Activated CD4-positive, CD25-positive, alpha-beta regulatory T cell treated with anti-CD3 and anti-CD28 coated beads, Interleukin-2, amount 50 U/mL, for 16 hours (primary cell): ENCODE measurements around the gene ERN1.
"Not testable (repeated sequence)": the region's sequence is repeated elsewhere in the genome, so short reads cannot be mapped to it uniquely, and the experiment has no call there.

Source experiments
- DNase-seq: peaks from one replicate; pipeline ENCODE4 v3.0.0-alpha.2; 2020; ENCODE audit warnings: low read depth, low spot score

Gene ERN1

DNA sequence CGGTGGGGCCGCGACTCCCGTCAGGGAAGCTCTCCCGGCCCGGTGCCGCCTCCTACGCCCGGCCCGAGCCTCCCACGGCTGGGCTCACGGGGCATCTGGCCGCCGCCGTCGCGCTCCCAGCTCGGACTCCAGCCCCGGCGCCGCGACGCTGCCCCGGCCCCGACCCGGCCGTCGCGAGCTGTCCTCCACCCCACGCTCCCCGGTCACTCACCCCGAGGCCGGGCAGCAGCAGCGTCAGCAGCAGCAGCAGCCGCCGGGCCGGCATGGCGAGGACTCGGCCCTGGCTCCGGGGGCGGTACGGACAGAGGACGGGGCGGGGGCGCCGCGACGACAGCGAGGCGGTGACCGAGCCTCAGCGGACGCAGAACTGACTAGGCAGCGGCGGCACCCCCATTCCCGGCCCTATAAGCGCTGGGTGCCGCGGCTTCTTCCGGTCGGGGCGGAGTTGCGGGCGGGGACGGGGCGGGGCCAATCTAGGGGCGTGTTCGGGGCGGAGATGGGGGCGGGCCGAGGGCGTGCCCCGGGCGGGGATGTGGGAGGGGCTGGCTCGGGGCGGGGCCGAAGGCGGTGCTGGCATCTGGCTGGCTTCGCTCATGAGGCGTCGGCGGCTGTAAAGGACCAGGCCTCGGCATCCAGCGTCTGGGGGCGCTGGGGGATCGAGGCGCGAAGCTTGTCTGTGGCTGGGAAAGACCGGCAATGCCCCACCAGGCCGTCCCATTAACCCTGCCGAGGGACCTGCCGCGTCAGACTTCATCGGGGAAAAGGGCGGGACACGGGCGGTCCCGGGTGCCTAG lies at the start of gene ERN1:
Gene ERN1, minus strand, starts transcription at position 380 of the 794 bp plus-strand sequence. Its CDS starts 115 bp downstream, at position 265.
- DNase-seq = peak; percentile 83

DNA sequence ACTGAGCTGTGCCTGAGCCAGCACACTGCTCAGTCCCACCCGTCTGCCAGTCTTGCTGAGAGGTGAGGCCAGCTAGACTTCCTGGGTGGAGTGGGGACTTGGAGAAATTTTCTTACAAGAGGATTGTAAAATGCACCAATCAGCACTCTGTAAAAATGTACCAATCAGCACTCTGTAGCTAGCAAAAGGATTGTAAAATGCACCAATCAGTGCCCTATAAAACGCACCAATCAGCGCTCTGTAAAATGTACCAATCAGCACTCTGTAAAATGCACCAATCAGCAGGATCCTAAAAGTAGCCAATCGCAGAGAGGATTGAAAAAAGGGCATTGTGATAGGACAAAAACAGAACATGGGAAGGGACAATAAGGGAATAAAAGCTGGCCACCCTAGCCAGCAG lies 49.1 kb upstream of the ERN1 start:
- not testable (repeated sequence) for DNase-seq

DNA sequence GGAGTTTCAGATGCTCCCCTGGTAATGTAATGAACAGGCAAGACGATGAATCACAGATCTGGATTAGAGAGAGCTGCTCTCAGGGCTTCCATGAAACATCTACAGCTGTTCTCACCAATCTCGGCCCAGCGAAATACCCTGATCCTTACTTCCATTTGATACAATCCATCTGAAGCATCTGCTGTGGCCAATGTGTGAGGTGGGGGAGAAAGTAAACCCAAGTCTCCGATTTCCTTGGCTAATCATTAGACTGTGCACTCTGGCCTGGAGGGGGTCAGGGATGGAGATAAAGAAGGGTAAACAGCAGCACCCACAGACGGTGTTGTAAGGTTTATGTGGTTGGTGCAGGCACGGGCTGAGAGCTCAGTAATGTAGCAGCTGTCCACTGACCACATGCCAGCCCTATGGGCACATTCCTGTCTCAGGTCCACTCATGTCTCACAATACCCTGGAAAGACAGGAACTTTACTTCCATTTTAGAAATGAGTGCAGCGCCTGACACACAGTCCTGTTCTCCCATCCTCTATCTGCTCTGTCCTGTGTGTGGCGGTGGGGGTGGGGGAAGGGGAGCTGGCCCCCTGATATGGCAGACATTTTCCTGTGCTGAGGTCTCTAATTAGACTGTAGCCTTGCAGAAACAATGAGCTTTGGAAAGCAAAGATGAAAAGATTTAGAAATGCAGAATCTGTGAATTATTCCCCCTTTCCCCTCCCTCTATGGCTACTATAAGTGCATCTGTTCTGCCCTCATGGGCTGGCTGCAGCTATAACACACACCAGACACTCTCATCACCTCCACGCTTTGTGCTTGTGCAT lies 48.3 kb upstream of the ERN1 start:
- no peak for DNase-seq

DNA sequence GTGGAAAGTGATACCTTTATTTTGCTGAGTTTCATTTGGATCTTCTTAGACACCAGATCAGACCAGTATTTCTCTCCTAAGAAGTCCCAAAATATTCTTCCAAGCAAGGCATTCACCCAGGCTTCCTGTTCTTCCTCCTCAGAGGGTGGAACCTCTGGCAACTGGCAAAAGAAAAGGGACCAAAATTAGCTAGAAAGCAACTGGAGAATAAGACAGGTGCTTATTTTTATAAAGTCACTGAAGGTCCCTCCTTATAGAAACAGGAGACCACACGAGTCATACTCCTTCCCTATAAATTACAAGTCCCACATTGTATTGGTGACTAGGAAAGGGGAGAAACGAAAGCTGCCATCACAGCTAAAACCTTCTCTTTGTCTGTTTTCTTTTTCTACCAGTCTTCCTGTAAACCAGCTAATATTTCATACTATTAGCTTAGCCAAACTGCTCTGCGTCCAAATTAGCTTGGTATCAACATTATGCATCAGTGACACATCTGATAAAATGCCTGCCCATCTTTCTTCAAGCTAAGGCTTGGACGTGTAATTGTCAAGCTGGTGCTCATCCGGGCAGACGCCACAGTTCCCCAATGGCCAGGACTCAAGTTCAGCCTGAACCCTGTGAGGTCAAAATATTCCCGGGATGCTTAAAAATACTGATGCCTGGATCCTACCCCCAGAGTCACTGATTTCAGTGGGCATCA lies 47.5 kb upstream of the ERN1 start:
- DNase-seq = no peak

DNA sequence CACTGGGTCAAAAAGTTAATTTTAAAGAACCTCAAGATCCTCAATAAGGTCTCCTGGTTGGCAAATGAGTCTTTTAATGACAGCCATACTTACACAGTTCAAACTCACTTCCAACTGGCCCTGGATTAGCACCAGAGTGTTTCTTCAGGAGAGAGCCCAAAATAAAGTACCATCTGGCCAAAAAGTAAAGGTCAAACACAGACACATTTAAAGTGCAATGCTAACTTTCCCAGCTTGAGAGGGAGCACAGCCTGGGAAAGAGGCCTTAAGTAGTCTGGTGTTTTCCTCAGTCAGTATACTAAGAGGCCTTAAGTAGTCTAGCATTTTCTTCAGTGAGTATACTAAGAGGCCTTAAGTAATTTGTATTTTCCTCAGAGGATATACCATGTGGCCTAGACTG lies 46.6 kb upstream of the ERN1 start:
- DNase-seq = no peak

DNA sequence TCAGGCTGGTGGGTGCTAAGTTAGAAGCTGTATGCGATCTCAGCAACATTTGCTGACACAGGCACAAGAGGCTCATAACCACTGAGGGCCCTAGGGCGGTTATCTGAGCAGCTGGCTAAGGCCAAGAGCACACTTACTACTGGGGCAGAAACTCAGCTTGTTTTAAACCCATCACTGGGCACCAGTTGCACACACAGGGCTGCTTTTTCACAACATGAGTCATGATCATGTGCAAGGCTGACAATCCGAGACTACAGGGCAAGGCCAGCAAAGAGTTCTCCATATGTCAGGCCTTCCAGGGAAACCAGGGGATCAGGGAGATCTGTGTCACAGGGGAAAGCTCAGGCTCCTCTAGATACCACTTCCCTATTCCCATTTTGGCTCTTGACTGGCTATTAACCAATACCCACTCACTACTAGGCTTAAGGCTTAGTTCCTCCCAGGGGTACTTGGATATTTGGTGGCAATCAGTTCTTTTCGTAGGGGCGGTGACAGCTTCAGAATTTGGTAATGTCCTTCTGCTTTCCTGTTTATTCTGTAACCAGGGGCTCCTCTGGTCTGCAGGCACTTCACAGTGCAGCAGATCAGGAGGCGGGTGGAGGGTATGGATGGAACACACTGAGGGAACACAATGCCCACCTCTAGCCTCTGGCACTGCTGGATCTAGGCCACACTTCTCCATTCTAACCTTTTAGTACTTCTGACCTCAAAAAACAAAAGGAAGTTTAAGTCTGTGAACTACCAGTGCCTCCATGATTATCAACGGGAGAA lies 44.9 kb upstream of the ERN1 start:
- no peak for DNase-seq

DNA sequence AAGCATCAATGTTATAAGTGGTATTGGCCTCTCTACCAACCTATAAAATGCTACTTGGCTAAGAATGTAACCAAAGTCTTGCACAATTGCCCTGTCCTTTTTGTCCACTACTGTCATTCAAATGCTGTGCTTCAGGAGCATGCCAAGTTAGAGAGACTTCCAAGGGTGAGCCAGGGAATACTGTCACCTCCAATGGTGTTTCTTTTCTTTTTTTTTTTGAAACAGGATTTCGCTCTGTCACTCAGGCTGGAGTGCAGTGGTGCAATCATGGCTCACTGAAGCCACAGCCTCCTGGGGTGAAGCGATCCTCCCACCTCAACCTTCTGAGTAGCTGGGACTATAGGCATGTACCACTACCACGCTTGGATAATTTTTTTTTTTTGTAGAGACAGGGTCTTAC lies 43.7 kb upstream of the ERN1 start:
- DNase-seq = no peak

DNA sequence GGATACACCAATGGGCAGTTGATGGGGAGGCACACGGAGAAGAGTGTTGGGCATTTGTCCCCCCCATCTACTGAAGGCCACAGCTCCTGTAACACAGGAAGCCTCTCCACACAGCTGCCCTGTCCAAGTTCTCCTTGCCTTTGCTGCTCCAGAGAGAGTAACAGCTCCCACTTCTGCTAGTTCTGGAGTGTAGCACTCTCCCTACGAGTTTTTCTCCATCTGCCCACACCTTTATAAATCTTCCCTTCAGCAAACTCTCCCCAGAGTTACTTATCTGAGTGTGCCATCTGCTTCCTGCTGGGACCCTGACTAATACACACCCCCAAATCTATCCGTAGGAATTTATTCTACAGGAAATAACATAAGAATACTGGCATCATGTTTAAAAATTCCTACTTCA lies 42.6 kb upstream of the ERN1 start:
- no peak for DNase-seq

DNA sequence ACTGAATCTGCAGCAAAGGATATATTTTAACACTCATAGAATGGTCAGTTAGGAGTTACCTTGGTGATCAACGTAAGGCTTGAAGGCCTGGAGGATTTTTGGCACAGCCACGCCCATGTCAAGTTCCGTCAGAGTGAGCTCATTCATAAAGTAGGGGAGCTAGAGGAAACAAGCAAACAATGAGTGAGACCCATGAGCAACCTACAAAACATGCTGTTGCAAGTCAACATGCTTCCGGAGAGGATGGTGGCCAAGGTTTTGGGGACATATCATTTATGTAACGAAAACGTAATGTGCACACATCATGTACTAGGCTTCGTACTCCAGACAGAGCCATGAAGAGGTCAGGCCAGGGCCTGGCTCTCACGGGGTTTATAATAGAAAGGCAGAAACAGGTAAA lies 41.1 kb upstream of the ERN1 start:
- DNase-seq = no peak

DNA sequence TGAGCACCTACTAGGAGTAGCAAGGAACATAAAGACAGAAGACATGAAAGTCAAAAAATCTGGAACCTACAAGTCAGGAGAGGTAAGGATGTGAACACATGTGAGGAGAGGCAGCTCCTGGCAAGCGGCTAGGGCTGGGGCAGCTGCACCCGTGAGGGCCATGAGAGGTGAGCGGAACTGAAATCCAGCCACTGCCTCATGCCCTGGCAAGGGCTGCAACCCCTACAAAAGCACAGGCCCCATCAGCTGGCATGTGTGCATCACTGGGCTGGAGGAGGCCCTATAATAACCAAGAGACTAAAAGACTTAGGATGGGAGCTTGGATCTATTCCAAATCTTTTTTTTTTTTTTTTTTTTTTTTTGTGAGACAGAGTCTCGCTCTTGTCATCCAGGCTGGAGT lies 40.3 kb upstream of the ERN1 start:
- DNase-seq = no peak

DNA sequence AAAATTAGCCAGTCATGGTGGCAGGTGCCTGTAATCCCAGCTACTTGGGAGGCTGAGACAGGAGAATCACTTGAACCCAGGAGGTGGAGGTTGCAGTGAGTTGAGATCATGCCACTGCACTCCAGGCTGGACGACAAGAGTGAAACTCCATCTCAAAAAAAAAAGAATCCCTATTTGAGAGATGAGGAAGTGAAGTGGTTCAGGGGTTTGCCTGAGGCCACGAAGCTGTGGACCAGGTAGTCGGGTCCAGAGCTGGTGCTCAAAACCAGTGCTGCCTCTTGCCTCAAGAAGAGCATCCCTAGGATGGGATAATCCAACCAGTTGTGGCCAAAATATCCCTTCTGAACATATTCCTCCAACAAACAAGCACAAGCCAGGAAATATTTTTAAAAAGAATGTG lies 37.7 kb upstream of the ERN1 start:
- DNase-seq = not testable (repeated sequence)

DNA sequence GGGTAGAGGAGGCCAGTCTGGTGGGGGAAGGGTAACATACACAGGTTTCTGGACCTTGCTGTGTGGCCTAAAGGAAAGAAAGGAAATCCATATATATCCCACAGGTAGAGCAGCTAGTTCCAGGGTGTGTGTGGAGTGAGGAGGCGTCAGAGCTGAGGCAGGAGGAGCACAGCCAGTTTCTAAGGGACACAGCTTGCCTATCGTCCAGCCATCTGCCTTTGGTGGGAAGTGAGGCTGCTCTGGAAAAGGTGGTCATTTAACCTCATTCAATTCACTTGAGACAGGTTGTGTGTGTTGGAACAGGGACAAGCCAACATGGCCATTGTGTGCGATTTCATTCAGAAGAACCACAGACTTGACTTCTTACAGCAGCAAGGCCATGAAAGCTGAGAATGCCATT lies 36.9 kb upstream of the ERN1 start:
- no peak for DNase-seq

DNA sequence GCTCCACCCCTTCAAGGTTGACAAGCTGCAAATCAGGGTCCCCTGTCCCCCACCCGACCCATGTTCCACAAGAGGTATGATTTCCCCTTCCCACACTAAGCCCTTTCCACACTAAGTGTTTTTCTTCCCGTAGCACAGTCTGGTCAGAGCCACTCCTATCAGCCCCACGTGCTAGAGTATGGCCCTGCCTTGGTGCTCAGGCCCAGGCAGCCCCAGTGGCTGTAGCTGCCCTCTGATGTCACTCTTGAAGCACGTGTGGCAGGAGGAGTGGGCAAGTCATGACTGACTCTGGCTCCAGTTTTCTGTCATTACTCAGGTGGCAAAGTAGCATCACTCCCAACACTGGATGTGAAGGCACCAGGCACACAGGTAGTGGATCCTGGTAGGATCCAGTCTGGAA lies 35.4 kb upstream of the ERN1 start:
- no peak for DNase-seq

DNA sequence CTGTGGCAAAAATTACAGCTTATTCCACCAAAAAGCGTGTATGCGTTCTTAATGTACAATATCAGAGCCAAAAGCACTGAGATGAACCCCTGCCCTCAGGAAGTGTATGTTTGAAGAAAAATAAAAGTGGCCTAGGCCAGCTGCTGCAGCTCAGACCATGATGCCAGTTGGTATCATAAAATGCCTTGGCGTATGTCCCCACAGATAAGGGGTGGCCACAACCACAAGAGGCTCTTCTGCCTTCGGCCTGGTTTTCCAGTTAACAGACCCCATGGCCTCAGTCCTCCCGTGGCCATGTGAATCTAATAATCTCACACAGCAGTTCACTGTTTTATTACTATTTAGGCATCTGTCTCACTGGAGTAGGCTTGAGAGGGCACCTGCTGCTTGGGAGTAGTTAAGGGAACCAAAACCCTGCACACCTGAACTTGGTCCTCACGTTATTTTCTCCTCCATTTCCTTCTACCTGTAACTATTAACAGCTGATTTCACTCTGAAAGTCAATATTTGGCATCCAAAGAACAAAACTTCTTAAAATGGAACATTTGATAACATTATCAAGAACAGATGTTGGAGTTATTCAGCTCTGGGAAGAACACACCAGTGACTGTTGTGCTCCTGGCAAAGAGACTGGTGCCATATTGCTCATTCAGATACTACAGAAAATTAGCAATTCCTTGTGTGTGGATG lies 34.8 kb upstream of the ERN1 start:
- no peak for DNase-seq

DNA sequence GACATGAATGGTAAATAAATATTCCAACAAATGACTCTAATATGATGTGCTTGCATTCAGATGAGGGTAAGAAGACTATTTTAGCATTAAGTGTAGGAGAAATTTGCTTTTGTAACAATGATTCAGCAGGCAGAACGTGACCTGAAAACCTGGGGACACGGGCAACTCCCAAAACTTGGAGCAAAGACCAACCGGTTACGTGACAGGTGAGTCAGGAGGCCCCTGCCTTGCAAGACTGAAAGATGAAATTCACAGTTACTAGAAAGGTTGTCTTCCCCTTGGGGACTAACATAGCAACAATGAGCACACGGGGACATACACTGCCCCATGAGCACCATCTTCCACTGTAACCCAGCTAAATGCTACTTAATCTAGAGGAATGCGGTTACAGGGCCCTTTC lies 33.5 kb upstream of the ERN1 start:
- no peak for DNase-seq

DNA sequence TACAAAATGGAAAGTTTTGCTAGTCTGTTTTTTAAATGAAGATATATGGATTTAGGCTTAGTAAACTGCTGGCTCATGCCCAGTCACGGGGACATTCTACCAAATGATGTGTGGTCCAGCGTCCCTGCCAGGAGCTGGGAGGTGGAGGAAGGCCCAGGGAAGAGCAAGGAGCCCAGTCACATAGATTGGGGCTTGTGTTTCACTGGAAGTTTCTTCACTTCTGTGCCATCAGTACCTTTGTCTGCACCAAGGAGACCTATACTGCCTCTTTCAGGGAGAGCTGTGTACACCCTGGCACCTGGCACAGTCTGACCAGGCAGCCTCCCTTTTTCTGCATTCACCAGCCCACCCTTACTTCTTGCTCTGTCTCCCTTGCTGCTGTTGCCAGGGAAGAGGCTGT lies 32.6 kb upstream of the ERN1 start:
- DNase-seq = no peak

DNA sequence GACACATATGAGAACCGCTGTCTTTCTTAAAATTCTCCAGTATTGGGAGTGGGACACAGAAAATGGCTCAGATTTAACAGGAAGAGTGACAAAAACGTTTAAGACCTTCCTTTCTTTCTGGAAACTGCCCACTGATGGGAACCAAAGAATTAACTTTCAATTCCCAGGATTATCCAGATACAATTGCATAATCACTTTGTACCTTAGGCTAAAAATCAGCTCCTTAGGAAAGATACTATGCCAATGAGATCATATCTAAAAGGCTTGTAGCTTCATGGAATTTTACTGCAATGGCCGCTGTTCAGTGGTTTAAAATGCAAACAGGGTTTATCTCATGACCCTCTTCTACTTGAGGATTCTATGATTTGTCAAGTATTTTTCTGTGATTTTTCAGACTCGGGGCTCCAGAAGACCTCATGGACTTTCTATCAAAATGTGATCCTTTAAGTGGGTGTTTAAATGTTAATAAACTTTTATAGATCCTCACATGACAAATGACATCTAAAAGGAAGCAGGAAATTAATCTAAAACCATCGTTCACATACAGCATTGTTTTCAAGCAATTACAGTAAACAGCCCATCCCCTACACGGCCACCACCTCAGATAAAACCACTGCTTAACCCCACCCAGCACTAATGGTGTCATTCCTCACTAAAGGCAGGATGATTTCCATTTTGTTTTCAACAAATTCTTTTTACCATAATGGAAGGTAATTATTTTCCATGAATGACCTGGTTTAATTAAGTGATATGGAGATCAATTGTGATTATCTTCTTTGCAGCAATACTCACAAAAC lies 31.6 kb upstream of the ERN1 start:
- no peak for DNase-seq

DNA sequence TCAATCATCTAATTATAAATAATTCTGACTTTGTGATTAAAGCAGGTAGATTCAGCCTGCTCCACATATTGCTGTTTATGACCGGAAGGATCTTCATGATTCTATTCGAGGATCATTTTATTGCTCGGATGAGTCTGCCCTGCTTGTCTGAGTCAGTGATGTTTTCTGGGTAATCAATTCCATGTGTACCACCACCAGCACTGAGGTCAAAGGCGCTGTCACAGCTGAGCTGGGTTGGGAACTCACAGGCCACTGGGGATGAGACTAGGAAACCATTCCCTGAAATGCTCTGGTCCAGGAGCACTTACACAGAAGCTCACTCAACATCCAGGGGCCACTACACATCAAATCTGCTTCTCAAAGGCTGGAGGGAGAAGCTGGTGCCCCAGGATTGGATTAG lies 30.4 kb upstream of the ERN1 start:
- no peak for DNase-seq

DNA sequence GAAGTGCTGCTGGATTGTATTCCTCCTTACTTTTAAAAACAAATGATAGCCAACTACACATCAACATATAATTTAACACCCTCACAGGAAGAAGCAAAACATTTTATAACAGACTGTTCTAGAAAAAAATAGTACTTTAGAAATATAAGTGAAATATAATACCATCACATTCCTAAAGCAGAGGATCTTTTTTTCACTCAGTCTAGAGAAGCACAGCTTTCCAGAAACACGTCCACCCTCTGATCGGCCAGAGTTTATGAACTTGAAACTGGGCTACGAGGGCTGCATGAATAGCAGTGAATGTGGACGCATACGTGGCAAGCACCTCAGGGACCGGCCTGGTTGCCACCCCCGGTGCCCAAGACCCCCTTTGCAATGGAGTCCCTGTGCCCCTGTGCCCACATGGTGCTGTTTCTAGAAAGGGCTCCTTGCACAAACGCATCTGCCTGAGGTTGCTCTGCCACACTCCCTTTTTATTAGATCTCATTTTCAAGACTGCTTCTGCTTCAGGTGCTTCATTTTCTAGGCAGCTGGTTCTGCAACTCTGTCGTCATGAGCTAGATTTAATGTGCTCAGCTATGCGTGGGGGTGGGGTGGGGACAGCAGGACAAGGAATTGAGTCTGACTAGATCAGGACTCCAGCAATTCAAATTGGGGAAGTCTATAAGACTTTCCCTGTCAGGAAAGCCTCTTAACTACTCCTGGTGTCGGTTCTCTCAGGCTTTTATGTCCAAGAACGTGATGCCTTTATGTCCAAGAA lies 29.1 kb upstream of the ERN1 start:
- no peak for DNase-seq

DNA sequence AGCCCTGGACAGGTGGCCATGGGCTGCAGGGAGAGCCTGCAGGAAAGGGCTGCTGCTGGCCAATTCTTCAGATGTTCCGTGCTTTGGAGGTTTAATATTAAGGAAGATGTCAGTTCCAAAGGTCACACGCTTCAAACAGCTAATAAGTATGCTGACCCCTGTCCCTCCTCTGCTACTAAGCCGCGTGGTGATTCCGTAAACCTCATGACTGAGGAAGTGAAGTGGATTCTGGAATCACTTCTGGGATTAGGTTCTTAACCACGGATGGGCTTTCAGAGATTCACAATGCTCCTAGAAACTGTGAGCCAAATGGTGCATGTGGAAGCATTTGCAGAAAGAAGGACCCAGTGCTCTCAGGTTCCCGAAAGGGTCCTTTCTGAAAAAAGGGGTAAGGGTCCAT lies 28.5 kb upstream of the ERN1 start:
- no peak for DNase-seq
